Neutrophil (primary cell): ENCODE measurements around the gene CBR1.

Experiments used
- H3K27ac ChIP-seq: fragments of 200-600 bp; sonication (generic); 2 replicates; pipeline ENCODE4 v1.5.1; 2016; ENCODE audit warnings: mild to moderate bottlenecking, moderate library complexity
- H3K27me3 ChIP-seq: fragments of 200-600 bp; sonication (generic); 2 replicates; pipeline ENCODE4 v1.6.0; 2016; ENCODE audit warnings: mild to moderate bottlenecking
- H3K36me3 ChIP-seq: fragments of 200-600 bp; sonication (generic); 2 replicates; pipeline ENCODE4 v1.5.1; 2017
- H3K4me1 ChIP-seq, 2 experiments: fragments of 200-600 bp in 1 of 2; sonication (generic) in 1 of 2; 1 replicate in 1 of 2; 2 replicates in 1 of 2; pipeline versions ENCODE4 v1.5.1 to v1.6.1; 2013 to 2016; ENCODE audit warnings: low read depth in 1 of 2, low read length in 1 of 2, mild to moderate bottlenecking in 1 of 2, moderate library complexity in 1 of 2; ENCODE audit not compliant: control insufficient read depth in 1 of 2, insufficient read depth in 1 of 2
- H3K4me3 ChIP-seq, 2 experiments: fragments of 200-600 bp in 1 of 2; sonication (generic) in 1 of 2; 1 replicate in 1 of 2; 2 replicates in 1 of 2; pipeline ENCODE4 v1.5.1; 2013 to 2016; ENCODE audit warnings: low read depth in 1 of 2, low read length in 1 of 2, mild to moderate bottlenecking in 1 of 2, moderate library complexity in 1 of 2
- H3K9me3 ChIP-seq: fragments of 200-600 bp; sonication (generic); 2 replicates; pipeline ENCODE4 v1.5.1; 2016
- CTCF ChIP-seq: fragments of 200-600 bp; sonication (generic); IDR thresholded peaks from 2 replicates; pipeline ENCODE4 v1.5.1; 2016; ENCODE audit warnings: antibody characterized with exemption

CBR1 gene

DNA sequence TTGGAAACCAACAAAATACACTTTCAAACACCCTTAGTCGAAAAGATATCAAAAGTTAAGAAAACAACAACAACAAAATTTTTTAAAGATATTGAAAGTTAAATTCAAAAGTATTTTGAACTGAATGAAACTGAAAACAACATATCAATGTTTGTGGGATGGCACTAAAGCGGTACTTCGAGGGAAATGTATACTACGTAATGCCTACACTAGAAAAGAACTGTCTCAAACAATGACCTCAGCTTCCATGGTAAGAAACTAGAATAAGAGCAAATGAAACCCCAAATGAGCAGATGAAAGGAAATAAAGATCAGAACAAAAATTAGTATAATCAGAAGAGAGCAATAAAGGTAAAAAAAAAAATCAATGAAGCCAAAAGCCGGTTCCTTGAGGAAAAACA is 6.1 kb downstream of the CBR1 start:
- Histone ChIP-seq H3K4me1 (peaks cover 0 to 18% of the 10 kb centered on the region in 2 experiments), H3K27me3 (no peaks in the 10 kb centered on the region), H3K9me3 (no peaks in the 10 kb centered on the region), H3K27ac (no peak overlapping the region), H3K4me3 (no peak overlapping the region), H3K36me3 (no peaks in the 10 kb centered on the region)
- TF ChIP-seq CTCF: no peak

- Histone ChIP-seq H3K9me3 (no peaks in the 10 kb centered on the region), H3K36me3 (no peaks in the 10 kb centered on the region), H3K27me3 (no peaks in the 10 kb centered on the region), H3K4me1 (peaks cover 0 to 18% of the 10 kb centered on the region in 2 experiments), H3K27ac (no peak overlapping the region), H3K4me3 (no peak overlapping the region)
- no peak for TF ChIP-seq CTCF
Measured at GRCh38 chr21:36076878-36077655, 7.2 kb downstream of the CBR1 start.

DNA sequence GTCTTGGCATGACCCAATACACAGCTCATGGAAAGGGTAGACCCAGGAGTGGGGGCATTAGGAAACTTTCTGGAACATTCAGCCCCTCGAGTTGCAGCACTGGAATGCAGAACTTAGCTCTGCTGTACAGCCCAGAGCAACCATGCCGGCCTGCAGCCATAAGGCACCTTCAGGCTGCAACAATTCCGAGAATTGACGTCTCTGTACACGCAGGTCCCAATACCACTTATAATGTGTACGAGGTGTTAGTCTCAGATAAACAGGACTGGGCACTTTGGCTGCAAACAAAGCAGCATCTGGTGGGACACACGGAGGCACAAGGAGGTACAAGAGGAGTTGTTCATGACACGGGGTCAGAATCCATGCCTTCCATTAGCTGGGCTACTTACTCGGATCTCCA is 7.9 kb downstream of the CBR1 start:
- no peak overlapping the region for H3K4me3 ChIP-seq
- no peak for TF ChIP-seq CTCF
- H3K36me3 ChIP-seq: no peaks in the 10 kb centered on the region
- no peak overlapping the region for H3K27ac ChIP-seq
- peaks cover 0 to 18% of the 10 kb centered on the region in 2 experiments for H3K4me1 ChIP-seq
- no peaks in the 10 kb centered on the region for H3K27me3 ChIP-seq
- H3K9me3 ChIP-seq: no peaks in the 10 kb centered on the region

GRCh38 chr21:36079010-36079649 is 9.3 kb downstream of the CBR1 start:
- Histone ChIP-seq H3K9me3 (no peaks in the 10 kb centered on the region), H3K27me3 (no peaks in the 10 kb centered on the region), H3K4me3 (peak overlapping the region in 1 of 2 experiments; percentile 40), H3K4me1 (peaks cover 0 to 18% of the 10 kb centered on the region in 2 experiments), H3K27ac (peak overlapping the region; percentile 61), H3K36me3 (no peaks in the 10 kb centered on the region)
- no peak for TF ChIP-seq CTCF

DNA sequence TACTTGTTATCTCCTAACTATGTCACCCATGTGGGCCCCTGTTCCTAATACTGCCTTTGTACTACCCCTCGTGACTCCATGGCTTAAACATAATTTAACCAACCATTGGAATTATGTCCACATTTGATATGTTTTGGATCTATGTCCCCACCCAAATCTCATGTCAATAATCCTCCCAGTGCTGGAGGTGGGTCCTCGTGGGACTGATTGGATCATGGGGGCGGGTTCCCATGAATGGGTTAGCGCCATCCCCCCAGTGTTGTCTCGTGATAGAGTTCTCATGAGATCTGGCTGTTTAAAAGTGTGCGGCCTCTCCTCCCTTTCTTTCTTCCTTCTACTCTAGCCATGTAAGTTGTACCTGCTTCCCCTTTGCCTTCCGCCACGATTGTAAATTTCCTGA is 9.8 kb downstream of the CBR1 start:
- no peaks in the 10 kb centered on the region for H3K9me3 ChIP-seq
- no peaks in the 10 kb centered on the region for H3K36me3 ChIP-seq
- peak overlapping the region; percentile 41 for H3K27ac ChIP-seq
- H3K4me1 ChIP-seq: peaks cover 0 to 18% of the 10 kb centered on the region in 2 experiments
- TF ChIP-seq CTCF: no peak
- no peak overlapping the region for H3K4me3 ChIP-seq
- H3K27me3 ChIP-seq: no peaks in the 10 kb centered on the region
